Measurements from ENCODE around the gene B9D1. TPM values are rescaled to one million over a fixed set of nuclear protein-coding genes. Genes with fewer than 3 reads are reported as not detected.

The B9D1 gene
- total and polyA plus RNA-seq, 2 of the 13 experiments (the other 11 are each of a cell fraction or from before 2014, with no cell fraction given): 27.7 to 31.1 TPM

GRCh38 chr17:19338031-19338990 is 24.2 kb downstream of the B9D1 start (continued):
- TF ChIP-seq POLR2AphosphoS2 (IDR thresholded peaks at IDR 0.05; ENCODE audit: low read depth, low read length) (no peak; the same call in 1 of the 2 replicates), KDM6A (CRISPR knock-in tag; IDR thresholded peaks at IDR 0.05; ENCODE audit: low read depth) (peak; percentile 70), HNRNPLL (IDR thresholded peaks at IDR 0.05; ENCODE audit: low read depth, low read length, poor library complexity, severe bottlenecking) (no peak), RFX1 (IDR thresholded peaks at IDR 0.05) (no peak), ZSCAN9 (CRISPR knock-in tag; IDR thresholded peaks at IDR 0.05; ENCODE audit: borderline replicate concordance) (peak; percentile 62), ZFP90 (CRISPR knock-in tag; IDR thresholded peaks at IDR 0.05; ENCODE audit: borderline replicate concordance) (0 out of 2 replicates have a peak, but pooled peaks have one; percentile 72), ZNF772 (CRISPR knock-in tag; IDR thresholded peaks at IDR 0.05) (0 out of 2 replicates have a peak, but pooled peaks have one; percentile 21), RERE (CRISPR knock-in tag; IDR thresholded peaks at IDR 0.05; ENCODE audit: low read depth) (no peak), FOXP4 (CRISPR knock-in tag; IDR thresholded peaks at IDR 0.05) (peak; percentile 63), ZNF432 (CRISPR knock-in tag; IDR thresholded peaks at IDR 0.05; ENCODE audit: borderline replicate concordance) (no peak), SNAPC2 (CRISPR knock-in tag; IDR thresholded peaks at IDR 0.05) (no peak), KDM5B (CRISPR knock-in tag; IDR thresholded peaks at IDR 0.05; ENCODE audit: borderline replicate concordance) (peak; percentile 64; the same call in 1 of the 2 replicates), ZNF839 (CRISPR knock-in tag; IDR thresholded peaks at IDR 0.05; ENCODE audit: borderline replicate concordance) (no peak), ZSCAN20 (CRISPR knock-in tag; IDR thresholded peaks at IDR 0.05; ENCODE audit: borderline replicate concordance) (no peak), SMARCC2 (IDR thresholded peaks at IDR 0.05) (no peak), ZNF703 (CRISPR knock-in tag; IDR thresholded peaks at IDR 0.05; ENCODE audit: borderline replicate concordance) (no peak), PRDM10 (CRISPR knock-in tag; IDR thresholded peaks at IDR 0.05; ENCODE audit: low read depth) (peak; percentile 93)
